Keratinocyte (primary cell): ENCODE results near the gene ITGB2. TPM values are rescaled to one million over a fixed set of nuclear protein-coding genes. Genes with fewer than 3 reads are reported as not detected.

Source experiments
- DNase-seq: peaks from one replicate; pipeline ENCODE4 v3.0.0-alpha.2; 2011; ENCODE audit warnings: low read depth, missing footprints, low spot score
- FAIRE-seq: peaks from 2 replicates; lab custom pipeline; 2011; peaks lifted over from hg19 to GRCh38; lab: Jason Lieb, UNC
- H2AFZ ChIP-seq: 2 replicates; pipeline ENCODE4 v1.6.0; 2012; ENCODE audit warnings: low read length, control low read depth, inconsistent platforms; ENCODE audit not compliant: control insufficient read depth
- H3K27ac ChIP-seq: 2 replicates; pipeline ENCODE4 v1.5.1; 2011; ENCODE audit warnings: low read length; ENCODE audit not compliant: control insufficient read depth, insufficient read depth
- H3K27me3 ChIP-seq: 3 replicates; pipeline ENCODE4 v1.6.0; 2011; ENCODE audit warnings: low read length; ENCODE audit not compliant: control insufficient read depth, insufficient read depth; ENCODE audit errors: extremely low read depth
- H3K36me3 ChIP-seq, 2 experiments: 2 replicates in 1 of 2; 3 replicates in 1 of 2; pipeline ENCODE4 v1.5.1; 2011; ENCODE audit warnings: low read length in 2 of 2, mild to moderate bottlenecking in 1 of 2; ENCODE audit not compliant: control insufficient read depth in 2 of 2, insufficient read depth in 2 of 2; ENCODE audit errors: extremely low read depth in 1 of 2
- H3K4me1 ChIP-seq: 3 replicates; pipeline ENCODE4 v1.5.1; 2011; ENCODE audit warnings: low read length; ENCODE audit not compliant: control insufficient read depth, insufficient read depth; ENCODE audit errors: extremely low read depth
- H3K4me2 ChIP-seq: 3 replicates; pipeline ENCODE4 v1.6.0; 2011; ENCODE audit warnings: low read depth, low read length; ENCODE audit not compliant: control insufficient read depth, insufficient read depth; ENCODE audit errors: extremely low read depth
- H3K4me3 ChIP-seq, 3 experiments: fragments of 200-600 bp in 1 of 3; sonication (generic) in 1 of 3; 2 replicates in 2 of 3; 3 replicates in 1 of 3; pipeline ENCODE4 v1.5.1; 2011 to 2016; ENCODE audit warnings: low read length in 3 of 3, mild to moderate bottlenecking in 3 of 3, control low read depth in 2 of 3, inconsistent platforms in 1 of 3, low read depth in 1 of 3, mixed read lengths in 1 of 3, mixed run types in 1 of 3, moderate library complexity in 1 of 3; ENCODE audit not compliant: control insufficient read depth in 2 of 3, insufficient read depth in 2 of 3; ENCODE audit errors: extremely low read depth in 1 of 3
- H3K79me2 ChIP-seq: 2 replicates; pipeline ENCODE4 v1.6.0; 2012; ENCODE audit warnings: low read length; ENCODE audit not compliant: control insufficient read depth, insufficient read depth
- H3K9ac ChIP-seq: 3 replicates; pipeline ENCODE4 v1.6.0; 2011; ENCODE audit warnings: low read length; ENCODE audit not compliant: control insufficient read depth, insufficient read depth; ENCODE audit errors: extremely low read depth
- H3K9me1 ChIP-seq: 3 replicates; pipeline ENCODE4 v1.6.0; 2011; ENCODE audit warnings: low read length; ENCODE audit not compliant: control insufficient read depth, insufficient read depth; ENCODE audit errors: extremely low read depth
- H3K9me3 ChIP-seq: 2 replicates; pipeline ENCODE4 v1.5.1; 2012; ENCODE audit warnings: low read depth, low read length; ENCODE audit not compliant: control insufficient read depth
- H4K20me1 ChIP-seq: 3 replicates; pipeline ENCODE4 v1.6.0; 2011; ENCODE audit warnings: low read length; ENCODE audit not compliant: control insufficient read depth, insufficient read depth; ENCODE audit errors: extremely low read depth
- EZH2 ChIP-seq: IDR thresholded peaks from one replicate; pipeline ENCODE4 v1.6.1; 2012; ENCODE audit warnings: inconsistent platforms, mild to moderate bottlenecking, low read length, moderate library complexity
- dilution Hi-C: fragments of 300-500 bp; cut with MboI; formaldehyde crosslinking; loops from one replicate; pipeline ENCODE4 v1.7.0; 2020; ENCODE audit warnings: low sequenced_read_pairs; ENCODE audit not compliant: extremely low pct_ligation_motif_present
- polyA plus RNA-seq, 5 experiments: library from polyadenylated mRNA; depleted of rRNA in 3 of 5; stranded (reverse) in 3 of 5; stranded (forward) in 1 of 5; unstranded in 1 of 5; fragments of >200 nt; gene quantifications; 1 replicate in 1 of 5; 2 replicates in 3 of 5; 3 replicates in 1 of 5; pipeline versions ENCODE4 v1.2.1 to v1.2.3, GENCODE V29; 2011 to 2012; ENCODE audit warnings: missing spikeins in 2 of 5, low read depth in 1 of 5, low replicate concordance in 1 of 5
- TF ChIP-seq, protein P1 (sequence below), 3 experiments: IDR thresholded peaks in 1 of 3; conservative IDR thresholded peaks in 1 of 3; optimal IDR thresholded peaks in 1 of 3; 2 replicates in 2 of 3; 3 replicates in 1 of 3; pipeline versions ENCODE3 to v1.5.1; 2011; ENCODE audit warnings: low read length in 3 of 3, mild to moderate bottlenecking in 3 of 3, moderate library complexity in 2 of 3, control low read depth in 1 of 3, inconsistent platforms in 1 of 3; ENCODE audit not compliant: insufficient read depth in 2 of 3; ENCODE audit errors: extremely low read depth in 1 of 3

Gene ITGB2
- polyA plus RNA-seq, 1 donor (not counting 4 experiments of a cell fraction or from before 2014, with no cell fraction given) = 0.55 TPM

DNA sequence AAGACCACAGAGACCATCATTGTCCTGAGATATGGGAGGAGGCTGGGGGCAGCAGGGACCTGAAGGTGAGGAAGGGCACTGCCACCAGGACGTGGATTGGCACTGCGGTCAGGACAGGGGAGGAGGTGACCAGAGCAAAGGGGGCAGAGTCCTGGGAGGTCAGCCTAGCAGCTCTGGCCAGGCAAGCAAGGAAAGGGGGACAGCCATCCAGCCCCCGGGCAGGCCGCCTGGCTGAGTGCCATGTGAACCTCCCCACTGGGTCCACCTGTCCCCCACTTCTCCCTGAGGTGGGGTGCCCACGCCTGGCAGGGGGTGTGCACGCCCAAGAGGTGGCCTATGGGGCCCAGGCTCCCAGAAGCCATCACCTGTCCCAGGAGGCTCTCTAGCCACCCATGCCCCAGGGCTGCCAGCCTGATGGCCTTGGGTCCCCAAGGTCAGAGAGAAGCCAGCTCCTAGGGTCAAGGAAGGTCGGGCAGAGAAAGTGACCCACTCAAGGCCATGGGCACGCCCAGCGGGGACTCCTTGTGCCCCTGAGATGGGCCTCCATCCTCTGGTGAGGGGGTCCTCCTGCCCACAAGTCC, 29.6 kb downstream of the ITGB2 start:
- FAIRE-seq = no peak
- dilution Hi-C loops = no loop called here
- TF ChIP-seq EZH2 = no peak
- TF ChIP-seq, protein P1, sequence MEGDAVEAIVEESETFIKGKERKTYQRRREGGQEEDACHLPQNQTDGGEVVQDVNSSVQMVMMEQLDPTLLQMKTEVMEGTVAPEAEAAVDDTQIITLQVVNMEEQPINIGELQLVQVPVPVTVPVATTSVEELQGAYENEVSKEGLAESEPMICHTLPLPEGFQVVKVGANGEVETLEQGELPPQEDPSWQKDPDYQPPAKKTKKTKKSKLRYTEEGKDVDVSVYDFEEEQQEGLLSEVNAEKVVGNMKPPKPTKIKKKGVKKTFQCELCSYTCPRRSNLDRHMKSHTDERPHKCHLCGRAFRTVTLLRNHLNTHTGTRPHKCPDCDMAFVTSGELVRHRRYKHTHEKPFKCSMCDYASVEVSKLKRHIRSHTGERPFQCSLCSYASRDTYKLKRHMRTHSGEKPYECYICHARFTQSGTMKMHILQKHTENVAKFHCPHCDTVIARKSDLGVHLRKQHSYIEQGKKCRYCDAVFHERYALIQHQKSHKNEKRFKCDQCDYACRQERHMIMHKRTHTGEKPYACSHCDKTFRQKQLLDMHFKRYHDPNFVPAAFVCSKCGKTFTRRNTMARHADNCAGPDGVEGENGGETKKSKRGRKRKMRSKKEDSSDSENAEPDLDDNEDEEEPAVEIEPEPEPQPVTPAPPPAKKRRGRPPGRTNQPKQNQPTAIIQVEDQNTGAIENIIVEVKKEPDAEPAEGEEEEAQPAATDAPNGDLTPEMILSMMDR (optimal IDR thresholded peaks at IDR 0.05 in 1 of 3, IDR thresholded peaks at IDR 0.05 in 1 of 3, conservative IDR thresholded peaks at IDR 0.05 in 1 of 3; ENCODE audit: extremely low read depth in 1 of 3, insufficient read depth in 2 of 3, low read length in 3 of 3) = no peak

DNA sequence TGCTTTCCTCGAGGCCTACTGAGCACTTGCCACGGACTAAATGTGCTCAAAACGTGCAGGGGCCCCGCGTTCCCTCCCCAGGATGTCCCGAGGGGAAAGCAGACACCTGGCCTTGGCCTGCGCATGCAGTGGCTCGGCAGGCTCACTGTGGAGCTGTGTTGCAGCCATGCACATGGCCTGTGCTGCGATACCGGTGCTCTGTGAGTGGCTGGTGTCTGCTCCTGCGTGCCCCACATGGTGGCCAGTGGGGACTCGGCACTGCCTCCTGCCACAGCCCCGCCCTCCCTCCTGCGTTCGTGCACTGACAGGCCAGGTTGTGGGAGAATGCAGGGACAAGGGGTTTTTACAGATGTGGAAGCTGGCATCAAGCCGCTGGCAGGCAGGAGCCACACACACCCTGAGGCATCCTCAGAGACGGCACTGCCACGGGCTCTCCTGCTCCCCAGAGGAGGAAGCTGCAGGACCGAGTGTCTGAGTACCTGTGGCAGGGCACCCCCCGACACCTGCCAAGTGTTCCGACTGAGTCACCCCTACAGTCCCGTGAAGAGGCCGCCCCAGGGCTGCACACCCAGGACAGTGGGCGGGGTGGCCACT, 30.3 kb downstream of the ITGB2 start:
- H4K20me1 ChIP-seq = no peaks in the 10 kb centered on the region
- dilution Hi-C loops = no loop called here
- H3K4me3 ChIP-seq = peak overlapping the region in 1 of 3 experiments; percentile 7
- H2AFZ ChIP-seq = no peak overlapping the region
- DNase-seq (no peak), FAIRE-seq (no peak)
- no peaks in the 10 kb centered on the region for H3K79me2 ChIP-seq
- H3K4me2 ChIP-seq = peak overlapping the region; percentile 37
- H3K9ac ChIP-seq = no peak overlapping the region
- TF ChIP-seq EZH2 = no peak
- TF ChIP-seq, protein P1 (optimal IDR thresholded peaks at IDR 0.05 in 1 of 3, IDR thresholded peaks at IDR 0.05 in 1 of 3, conservative IDR thresholded peaks at IDR 0.05 in 1 of 3; ENCODE audit: extremely low read depth in 1 of 3, insufficient read depth in 2 of 3, low read length in 3 of 3) = no peak
- no peak overlapping the region for H3K27ac ChIP-seq
- no peaks in the 10 kb centered on the region for H3K9me3 ChIP-seq
- peaks cover 12% of the 10 kb centered on the region for H3K4me1 ChIP-seq
- H3K27me3 ChIP-seq = peaks cover 87% of the 10 kb centered on the region
- H3K36me3 ChIP-seq = no peaks in the 10 kb centered on the region
- H3K9me1 ChIP-seq = no peaks in the 10 kb centered on the region

More for the DNA sequence above, 29.6 kb downstream of the ITGB2 start:
- Histone ChIP-seq H4K20me1 (no peaks in the 10 kb centered on the region), H3K36me3 (no peaks in the 10 kb centered on the region), H3K9me1 (no peaks in the 10 kb centered on the region), H3K4me1 (peaks cover 12% of the 10 kb centered on the region), H3K4me2 (no peak overlapping the region), H3K27ac (no peak overlapping the region), H3K79me2 (no peaks in the 10 kb centered on the region), H2AFZ (no peak overlapping the region), H3K4me3 (no peak overlapping the region), H3K9ac (no peak overlapping the region), H3K27me3 (peaks cover 81% of the 10 kb centered on the region), H3K9me3 (no peaks in the 10 kb centered on the region)
- DNase-seq = no peak
